Glomerular endothelial cell (primary cell): ENCODE measurements around the gene AGPAT3. TPM values are rescaled to one million over a fixed set of nuclear protein-coding genes. Genes with fewer than 3 reads are reported as not detected.

Experiments used
- DNase-seq: peaks from one replicate; pipeline ENCODE4 v3.0.0-alpha.2; 2011; ENCODE audit warnings: low read depth, low spot score; ENCODE audit errors: extremely low read depth
- total RNA-seq: library from RNA; depleted of rRNA; stranded (reverse); fragments of >200 nt; gene quantifications from 2 replicates; pipeline ENCODE4 v1.2.3, GENCODE V29; 2015

Gene AGPAT3
- total RNA-seq, 1 donor from 2014 or later = 60.0 TPM

GRCh38 chr21:43951911-43952703 lies 87.1 kb downstream of the AGPAT3 start:
- no peak for DNase-seq

- DNase-seq = no peak
Measured at GRCh38 chr21:43953021-43953420, 88.0 kb downstream of the AGPAT3 start.

- DNase-seq = no peak
Measured at GRCh38 chr21:43954042-43954441, 89.0 kb downstream of the AGPAT3 start.

- no peak for DNase-seq
Measured at GRCh38 chr21:43954896-43955295, 89.9 kb downstream of the AGPAT3 start.

GRCh38 chr21:43956019-43956669 lies 91.1 kb downstream of the AGPAT3 start:
- no peak for DNase-seq

GRCh38 chr21:43956670-43957035 lies 91.6 kb downstream of the AGPAT3 start:
- DNase-seq = no peak

- DNase-seq = no peak
Measured at GRCh38 chr21:43957128-43957571, 92.1 kb downstream of the AGPAT3 start.

GRCh38 chr21:43957611-43958362 lies 92.8 kb downstream of the AGPAT3 start:
- no peak for DNase-seq

GRCh38 chr21:43958364-43959158 lies 93.5 kb downstream of the AGPAT3 start:
- DNase-seq = no peak

GRCh38 chr21:43959231-43960116 lies 94.5 kb downstream of the AGPAT3 start:
- no peak for DNase-seq

- no peak for DNase-seq
Measured at GRCh38 chr21:43961382-43961909, 96.4 kb downstream of the AGPAT3 start.

- DNase-seq = no peak
Measured at GRCh38 chr21:43965911-43966585, 101.0 kb downstream of the AGPAT3 start.

- no peak for DNase-seq
Measured at GRCh38 chr21:43966946-43967512, 102.0 kb downstream of the AGPAT3 start.

GRCh38 chr21:43967981-43968380 lies 103.0 kb downstream of the AGPAT3 start:
- DNase-seq = no peak

GRCh38 chr21:43968410-43969114 lies 103.5 kb downstream of the AGPAT3 start:
- DNase-seq = no peak

- DNase-seq = no peak
Measured at GRCh38 chr21:43969115-43969444, 104.1 kb downstream of the AGPAT3 start.

GRCh38 chr21:43970551-43970950 lies 105.5 kb downstream of the AGPAT3 start:
- no peak for DNase-seq
